GM06990 (cell line): ENCODE measurements around the gene SPATA9.

Source experiments
- DNase-seq: peaks from one replicate; pipeline ENCODE4 v3.0.0-alpha.2; 2011; ENCODE audit not compliant: insufficient read length; ENCODE audit errors: extremely low read depth
- H3K27me3 ChIP-seq: replicated peaks from 2 replicates; pipeline ENCODE4 v1.6.0; 2011; ENCODE audit warnings: low read length; ENCODE audit not compliant: control insufficient read depth, insufficient read depth
- H3K36me3 ChIP-seq: 2 replicates; pipeline ENCODE4 v1.5.1; 2011; ENCODE audit warnings: low read length; ENCODE audit not compliant: control insufficient read depth, insufficient read depth
- H3K4me3 ChIP-seq: replicated peaks from 2 replicates; pipeline ENCODE4 v1.5.1; 2011; ENCODE audit warnings: low read depth, mild to moderate bottlenecking, control low read depth, low read length
- TF ChIP-seq, protein P1 (sequence below): IDR thresholded peaks from 2 replicates; pipeline ENCODE4 v1.5.1; 2011; ENCODE audit warnings: low read length, control low read depth, mild to moderate bottlenecking, inconsistent platforms; ENCODE audit not compliant: insufficient read depth, poor library complexity, severe bottlenecking

The SPATA9 gene

GRCh38 chr5:95725071-95725820 lies 42.5 kb upstream of the SPATA9 start:
- no peak overlapping the region for H3K4me3 ChIP-seq
- TF ChIP-seq, protein P1, sequence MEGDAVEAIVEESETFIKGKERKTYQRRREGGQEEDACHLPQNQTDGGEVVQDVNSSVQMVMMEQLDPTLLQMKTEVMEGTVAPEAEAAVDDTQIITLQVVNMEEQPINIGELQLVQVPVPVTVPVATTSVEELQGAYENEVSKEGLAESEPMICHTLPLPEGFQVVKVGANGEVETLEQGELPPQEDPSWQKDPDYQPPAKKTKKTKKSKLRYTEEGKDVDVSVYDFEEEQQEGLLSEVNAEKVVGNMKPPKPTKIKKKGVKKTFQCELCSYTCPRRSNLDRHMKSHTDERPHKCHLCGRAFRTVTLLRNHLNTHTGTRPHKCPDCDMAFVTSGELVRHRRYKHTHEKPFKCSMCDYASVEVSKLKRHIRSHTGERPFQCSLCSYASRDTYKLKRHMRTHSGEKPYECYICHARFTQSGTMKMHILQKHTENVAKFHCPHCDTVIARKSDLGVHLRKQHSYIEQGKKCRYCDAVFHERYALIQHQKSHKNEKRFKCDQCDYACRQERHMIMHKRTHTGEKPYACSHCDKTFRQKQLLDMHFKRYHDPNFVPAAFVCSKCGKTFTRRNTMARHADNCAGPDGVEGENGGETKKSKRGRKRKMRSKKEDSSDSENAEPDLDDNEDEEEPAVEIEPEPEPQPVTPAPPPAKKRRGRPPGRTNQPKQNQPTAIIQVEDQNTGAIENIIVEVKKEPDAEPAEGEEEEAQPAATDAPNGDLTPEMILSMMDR = no peak
- H3K36me3 ChIP-seq = no peaks in the 10 kb centered on the region
- no peak for DNase-seq
- no peaks in the 10 kb centered on the region for H3K27me3 ChIP-seq

DNA sequence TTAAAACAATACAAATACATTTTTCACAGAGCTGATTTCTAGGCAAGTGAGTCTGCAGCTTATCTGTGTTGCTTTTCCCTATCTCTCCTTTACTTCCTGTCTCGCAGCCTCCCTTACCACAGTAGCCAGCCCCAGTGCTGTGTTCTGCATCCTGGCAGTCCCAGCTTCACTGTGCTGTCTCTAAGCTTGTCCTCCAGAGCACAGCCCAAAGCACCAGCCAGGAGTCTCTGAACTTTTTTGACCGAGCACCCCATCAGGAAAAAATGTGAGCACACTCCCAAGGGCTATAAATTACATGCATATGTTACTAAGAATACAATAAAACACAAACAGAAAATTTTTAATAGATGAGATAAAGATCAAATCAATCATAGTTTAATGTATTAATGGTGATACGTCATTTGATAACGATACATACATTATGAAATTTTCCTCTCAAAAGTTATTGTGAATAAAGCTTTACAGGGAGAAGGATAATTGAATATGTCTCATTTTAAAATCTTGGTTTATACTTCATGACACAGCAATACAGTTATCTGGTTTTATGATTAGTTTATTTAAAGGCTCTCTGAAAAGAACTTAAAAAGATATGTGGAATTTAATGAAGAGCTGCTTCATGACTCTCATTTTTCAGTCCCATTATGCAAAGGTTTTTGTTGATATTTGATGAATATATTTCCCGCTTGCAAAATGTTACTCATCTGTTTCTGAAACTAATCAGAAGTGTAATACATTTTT lies 41.0 kb upstream of the SPATA9 start:
- no peak for DNase-seq
- Histone ChIP-seq H3K36me3 (no peaks in the 10 kb centered on the region), H3K4me3 (no peak overlapping the region), H3K27me3 (no peaks in the 10 kb centered on the region)
- TF ChIP-seq, protein P1 = no peak

- TF ChIP-seq, protein P1 = no peak
- Histone ChIP-seq H3K27me3 (no peaks in the 10 kb centered on the region), H3K36me3 (no peaks in the 10 kb centered on the region), H3K4me3 (no peak overlapping the region)
- no peak for DNase-seq
These were observed 38.9 kb upstream of the SPATA9 start for GRCh38 chr5:95721582-95722295.

DNA sequence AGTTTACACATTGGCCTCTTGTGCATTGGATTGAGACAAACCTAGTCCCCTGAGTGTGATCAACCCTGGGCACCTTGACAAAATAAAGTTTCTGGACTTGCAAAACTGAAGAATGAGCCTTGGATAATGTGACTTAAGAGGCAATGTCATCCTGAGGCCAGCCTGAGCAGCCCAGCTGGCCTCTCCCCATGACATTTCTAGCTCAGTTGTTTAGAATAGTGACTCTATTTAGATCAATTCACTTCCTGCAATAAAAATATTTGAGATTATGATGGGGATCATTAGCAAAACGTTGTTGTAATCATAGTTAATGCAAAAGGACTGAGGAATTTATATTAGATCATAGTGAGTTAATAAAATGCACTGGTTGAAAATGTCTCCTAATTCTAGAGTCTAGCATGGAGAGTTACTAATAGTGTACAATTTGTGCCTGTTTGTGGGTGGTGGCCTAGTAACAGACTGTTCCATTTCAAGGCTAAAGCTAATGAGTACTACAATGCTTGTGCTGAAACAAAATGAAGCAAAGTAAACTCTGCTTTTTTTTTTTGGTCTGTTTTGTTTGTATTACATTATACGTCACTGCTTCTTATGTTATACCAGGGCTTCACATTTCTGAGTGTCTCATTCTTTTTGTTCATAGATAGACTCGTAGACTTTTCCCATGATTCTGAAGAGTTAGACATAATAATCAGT lies 37.4 kb upstream of the SPATA9 start:
- no peaks in the 10 kb centered on the region for H3K36me3 ChIP-seq
- DNase-seq = no peak
- no peaks in the 10 kb centered on the region for H3K27me3 ChIP-seq
- H3K4me3 ChIP-seq = no peak overlapping the region
- TF ChIP-seq, protein P1 = no peak

- Histone ChIP-seq H3K27me3 (no peaks in the 10 kb centered on the region), H3K4me3 (no peak overlapping the region), H3K36me3 (no peaks in the 10 kb centered on the region)
- TF ChIP-seq, protein P1 = no peak
- no peak for DNase-seq
These were observed 35.9 kb upstream of the SPATA9 start for GRCh38 chr5:95718738-95719137.
